AG20443 (cell line): ENCODE results near the gene RAB19.
"Not testable (repeated sequence)": the region's sequence is repeated elsewhere in the genome, so short reads cannot be mapped to it uniquely, and the experiment has no call there.

ENCODE experiments used
- DNase-seq: peaks from one replicate; pipeline ENCODE4 v3.0.0; 2012; ENCODE audit warnings: low spot score, mixed read lengths

RAB19 gene

GRCh38 chr7:140453785-140454656, 50.2 kb downstream of the RAB19 start:
- not testable (repeated sequence) for DNase-seq

- no peak for DNase-seq
Measured at GRCh38 chr7:140454657-140455015, 50.8 kb downstream of the RAB19 start.

- no peak for DNase-seq
Measured at GRCh38 chr7:140455743-140456142, 51.9 kb downstream of the RAB19 start.

- no peak for DNase-seq
Measured at GRCh38 chr7:140456551-140457051, 52.7 kb downstream of the RAB19 start.

- DNase-seq, result no peak
Measured at GRCh38 chr7:140458201-140458600, 54.3 kb downstream of the RAB19 start.

GRCh38 chr7:140458916-140459315, 55.1 kb downstream of the RAB19 start:
- DNase-seq, result no peak

GRCh38 chr7:140463111-140463510, 59.3 kb downstream of the RAB19 start:
- DNase-seq, result no peak

GRCh38 chr7:140475747-140476333, 72.0 kb downstream of the RAB19 start:
- DNase-seq, result peak; percentile 39

GRCh38 chr7:140476698-140477261, 72.9 kb downstream of the RAB19 start:
- no peak for DNase-seq
